Measurements from ENCODE around the gene COL28A1.
"Not testable (repeated sequence)": the region's sequence is repeated elsewhere in the genome, so short reads cannot be mapped to it uniquely, and the experiment has no call there.

The COL28A1 gene

DNA sequence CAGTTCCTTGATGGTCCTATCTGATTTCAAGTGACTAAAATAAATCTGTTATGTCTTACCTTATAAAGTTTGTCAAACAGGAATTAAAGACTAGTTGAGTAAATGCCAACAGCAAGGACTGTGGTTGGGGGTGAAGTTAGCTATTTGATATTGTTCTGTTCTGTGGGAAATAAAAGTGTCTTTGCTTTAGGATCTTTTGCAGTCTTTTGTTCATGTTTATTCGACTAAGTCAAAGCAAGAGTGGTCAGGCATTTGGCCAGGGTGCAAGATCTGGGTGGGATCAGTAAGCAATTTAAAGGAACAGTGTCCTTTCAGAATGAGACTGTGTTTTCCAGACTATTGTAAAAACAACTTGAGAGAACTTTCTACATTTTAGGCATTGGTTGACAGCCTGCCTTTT lies at the start of gene COL28A1:
Gene COL28A1 (minus strand): TSS at position 183 of the 400 bp plus-strand sequence. CDS start 2,998 bp downstream, outside the sequence.
- no peak for DNase-seq

- no peak for DNase-seq
Measured at GRCh38 chr7:7584653-7585052, 49.0 kb upstream of the COL28A1 start.

GRCh38 chr7:7583731-7584130 lies 48.1 kb upstream of the COL28A1 start:
- DNase-seq, result no peak

DNA sequence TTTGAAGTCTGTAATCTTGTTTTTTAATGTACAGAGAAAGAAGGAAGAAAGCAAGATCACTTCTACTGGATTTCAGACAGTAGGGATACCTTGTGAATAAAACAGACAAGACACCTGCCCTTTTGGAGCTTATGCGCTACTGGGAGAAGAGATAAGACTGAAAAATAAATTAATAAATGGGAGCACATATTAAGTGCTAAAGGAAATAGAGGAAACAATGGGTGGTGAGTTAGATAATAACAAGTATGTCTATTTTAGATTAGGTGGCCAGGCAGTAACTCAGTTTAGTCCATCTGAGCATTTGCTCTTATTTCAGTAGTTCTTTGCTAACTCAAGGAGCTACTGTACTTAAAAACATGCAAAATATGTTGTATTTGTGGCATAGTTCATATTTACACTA lies 46.9 kb upstream of the COL28A1 start:
- no peak for DNase-seq

DNA sequence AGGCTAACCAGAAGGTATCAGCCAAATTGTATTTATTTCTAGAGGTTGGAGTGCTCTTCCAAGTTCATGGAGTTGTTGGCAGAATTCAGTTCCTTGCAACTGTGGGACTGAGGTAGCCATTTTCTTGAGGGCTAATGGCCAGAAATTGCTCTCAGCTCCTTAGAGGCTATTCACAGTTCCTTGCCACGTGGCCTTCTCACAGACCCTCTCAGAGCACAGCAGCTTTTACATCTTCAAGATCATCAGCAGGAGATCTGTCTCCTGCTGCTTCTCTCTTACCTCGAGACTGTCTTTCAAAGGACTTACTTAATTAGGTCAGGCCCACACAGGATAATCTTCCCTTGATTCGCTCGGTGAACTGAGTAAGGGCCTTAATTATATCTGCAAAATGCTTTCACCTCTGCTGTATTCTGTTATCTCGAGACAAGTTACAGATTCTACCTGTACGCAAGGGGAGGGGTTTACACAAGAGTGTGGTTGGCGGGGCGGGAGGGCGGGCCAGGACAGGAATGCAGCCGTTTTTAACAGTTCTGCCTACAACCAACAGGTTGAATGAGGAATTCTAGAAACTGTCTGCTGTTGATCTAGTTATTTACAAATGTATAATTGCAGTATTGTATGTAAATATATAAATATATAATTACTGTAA lies 46.0 kb upstream of the COL28A1 start:
- no peak for DNase-seq

DNA sequence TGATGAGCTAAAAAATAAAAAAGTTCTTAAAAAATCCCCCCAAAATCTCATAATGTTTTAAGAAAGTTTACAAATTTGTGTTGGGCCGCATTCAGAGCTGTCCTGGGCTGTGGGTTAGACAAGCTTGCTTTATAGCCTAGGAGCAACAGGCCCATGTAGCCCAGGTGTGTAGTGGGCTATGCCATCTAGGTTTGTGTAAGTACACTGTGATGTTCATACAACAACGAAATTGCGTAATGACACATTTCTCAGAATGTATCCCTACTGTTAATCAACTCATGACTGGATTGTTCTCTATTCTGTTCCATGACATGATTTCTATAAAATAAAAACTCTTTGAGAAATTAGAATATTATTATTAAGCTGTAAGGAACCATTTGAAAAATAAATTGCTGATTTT lies 44.0 kb upstream of the COL28A1 start:
- DNase-seq, result no peak

DNA sequence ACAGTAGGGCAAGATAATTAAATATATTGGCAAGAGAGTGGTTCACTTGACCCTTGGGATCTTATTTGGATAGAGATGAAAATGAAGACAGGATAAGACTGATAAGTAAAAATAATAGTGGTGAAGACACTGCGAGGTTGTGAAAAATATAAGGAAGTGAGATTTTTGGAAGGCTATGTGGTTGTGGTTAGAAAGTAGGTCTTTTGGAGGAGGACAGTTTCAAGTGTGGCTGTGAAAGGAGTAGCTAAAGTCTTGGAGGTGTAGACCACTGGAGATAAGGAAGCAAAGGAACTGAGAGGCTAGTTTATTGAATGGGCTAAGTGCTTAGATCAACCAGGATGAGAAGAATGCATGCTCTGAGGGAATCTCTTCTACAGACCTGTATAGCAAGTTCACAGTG lies 42.2 kb upstream of the COL28A1 start:
- no peak for DNase-seq

DNA sequence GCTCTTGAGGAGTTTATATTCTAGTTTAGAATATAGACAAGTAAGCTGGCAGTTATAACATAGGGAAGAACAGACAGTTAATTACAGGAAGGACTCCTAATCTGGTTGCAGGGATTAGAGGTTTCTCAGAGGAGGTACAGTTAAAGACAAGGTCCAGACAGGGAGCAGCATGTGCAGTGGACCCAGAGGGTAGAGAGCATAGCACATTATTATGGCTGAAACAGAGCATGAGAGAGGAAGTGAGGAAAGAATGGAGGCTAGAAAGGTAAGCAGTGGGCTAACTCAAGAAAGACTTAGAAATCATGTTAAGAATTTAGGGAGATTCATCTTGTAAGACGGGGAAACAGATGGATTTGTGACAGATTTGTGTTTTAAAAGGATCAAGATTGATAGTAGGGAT lies 40.7 kb upstream of the COL28A1 start:
- DNase-seq, result no peak

GRCh38 chr7:7573701-7574100 lies 38.0 kb upstream of the COL28A1 start:
- no peak for DNase-seq

GRCh38 chr7:7570584-7570983 lies 34.9 kb upstream of the COL28A1 start:
- DNase-seq, result no peak

DNA sequence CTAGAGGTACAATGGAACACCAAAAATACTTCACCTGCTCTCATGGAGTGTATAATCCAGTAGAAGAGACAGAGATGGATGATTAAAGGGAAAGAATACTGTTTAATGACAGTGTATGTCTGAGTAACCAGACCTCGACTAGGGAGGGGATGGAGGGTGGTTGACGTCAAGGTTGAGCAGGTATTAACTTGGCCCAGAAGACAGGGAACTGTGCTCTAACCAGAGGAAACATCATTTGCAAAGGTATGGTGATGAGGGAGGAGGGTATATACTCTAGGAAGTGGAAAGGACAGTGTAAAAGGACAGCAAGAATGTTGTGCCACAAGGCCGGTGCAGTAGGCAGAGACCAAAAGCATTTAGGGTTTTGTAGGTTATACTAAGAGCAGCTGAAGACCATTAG lies 33.9 kb upstream of the COL28A1 start:
- no peak for DNase-seq

- no peak for DNase-seq
Measured at GRCh38 chr7:7569081-7569527, 33.4 kb upstream of the COL28A1 start.

DNA sequence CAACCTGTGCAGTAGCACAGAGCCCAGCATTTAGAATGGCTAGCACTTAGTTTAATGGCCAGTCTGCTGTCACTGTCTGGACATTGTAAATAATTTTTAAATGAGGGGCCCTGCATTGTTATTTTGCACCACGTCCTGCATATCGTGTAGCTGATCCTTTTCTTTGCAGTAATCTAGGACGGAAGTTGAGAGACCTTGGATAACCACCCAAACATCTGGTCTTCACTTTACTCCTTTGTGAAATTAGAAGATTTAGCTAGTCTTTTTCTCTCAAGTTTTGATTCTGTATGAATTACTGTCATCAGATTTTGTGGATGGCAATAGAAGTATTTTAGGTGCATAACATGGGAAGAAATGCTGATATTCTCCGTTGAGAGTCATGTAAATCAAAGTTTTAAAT lies 32.9 kb upstream of the COL28A1 start:
- DNase-seq, result no peak

- DNase-seq, result no peak
Measured at GRCh38 chr7:7567898-7568531, 32.3 kb upstream of the COL28A1 start.

DNA sequence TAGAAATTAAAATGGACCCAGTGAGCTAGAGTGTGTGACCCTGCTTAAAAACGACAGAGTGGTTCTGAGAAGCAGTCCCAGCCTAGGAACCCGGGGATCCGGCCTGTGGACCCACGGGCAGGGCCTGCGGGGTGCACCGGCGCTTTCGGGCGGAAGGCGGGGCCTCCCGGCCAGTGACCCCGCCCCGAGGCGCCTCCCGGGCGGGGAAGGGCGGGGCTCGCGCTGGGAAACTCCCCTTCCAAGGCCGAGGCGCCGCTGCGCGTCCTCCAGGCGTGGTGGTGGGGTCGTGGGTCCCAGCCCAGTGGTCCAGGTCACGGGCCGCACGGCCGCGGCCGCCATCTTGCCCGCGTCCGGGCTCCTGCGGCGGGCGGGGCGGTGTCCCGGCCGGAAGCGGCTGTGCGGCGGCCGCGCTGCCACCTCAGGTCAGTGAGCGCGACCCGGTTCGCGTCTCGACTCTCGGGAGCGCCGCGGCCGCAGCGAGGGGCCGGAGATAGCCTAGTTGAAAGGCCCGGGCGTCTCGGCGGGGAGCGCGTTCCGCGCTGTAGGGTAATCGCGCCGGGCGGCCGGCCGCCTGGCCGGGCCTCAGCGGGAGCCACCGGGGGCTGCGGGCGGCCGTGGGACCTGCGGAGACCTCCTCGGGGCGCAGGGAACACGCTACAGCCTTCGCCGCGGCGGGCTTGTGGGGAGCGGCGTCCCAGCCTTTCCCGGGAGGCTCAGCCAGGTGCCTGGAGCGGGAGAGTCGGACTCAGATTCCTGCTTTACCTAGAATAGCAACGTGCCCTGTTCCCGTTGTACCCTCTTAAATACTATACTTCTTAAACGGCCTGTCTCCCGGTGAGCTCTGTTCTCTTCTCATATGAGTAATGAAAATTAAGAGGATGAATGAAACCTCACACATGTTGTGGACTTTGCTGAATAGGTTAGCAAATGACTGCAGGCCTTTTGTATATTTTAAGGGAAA lies 31.3 kb upstream of the COL28A1 start, which contains the start of gene MIOS:
Gene MIOS (plus strand): TSS at position 234 of the 961 bp plus-strand sequence. CDS start 5,592 bp downstream, outside the sequence.
- DNase-seq, result no peak

- no peak for DNase-seq
Measured at GRCh38 chr7:7565746-7566650, 30.3 kb upstream of the COL28A1 start.

DNA sequence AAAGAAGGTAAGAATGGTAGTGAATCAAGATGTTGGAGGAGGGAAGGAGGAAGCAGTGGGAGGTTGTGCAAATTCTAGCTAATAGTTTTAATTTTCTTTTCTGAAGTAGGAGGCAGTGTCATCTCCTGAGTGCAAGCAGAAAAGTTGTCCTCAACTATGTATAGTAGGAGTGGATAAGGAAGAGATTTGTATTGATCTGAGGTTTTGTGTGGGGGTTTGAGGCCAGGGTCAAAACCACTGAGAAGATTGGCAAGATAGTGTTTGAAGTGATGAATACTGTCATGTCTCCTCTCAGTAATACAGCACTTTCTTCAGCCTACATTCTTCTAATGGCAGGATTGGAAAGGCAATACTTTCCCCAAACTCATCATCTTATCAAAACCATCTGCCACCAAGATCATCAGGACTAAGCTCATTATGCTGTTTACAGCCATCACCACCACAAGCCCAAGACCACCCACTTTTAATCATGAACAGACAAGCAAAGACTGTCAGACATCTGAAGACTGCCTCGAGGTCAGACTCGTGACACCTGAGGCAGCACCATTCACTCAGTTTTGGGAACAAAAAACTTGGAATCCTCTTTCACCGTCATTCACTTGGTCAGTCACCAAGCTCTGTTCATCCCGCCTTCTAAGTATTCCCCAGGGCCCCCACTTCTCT lies 29.5 kb upstream of the COL28A1 start:
- no peak for DNase-seq

GRCh38 chr7:7564323-7564780 lies 28.7 kb upstream of the COL28A1 start:
- DNase-seq, result no peak

DNA sequence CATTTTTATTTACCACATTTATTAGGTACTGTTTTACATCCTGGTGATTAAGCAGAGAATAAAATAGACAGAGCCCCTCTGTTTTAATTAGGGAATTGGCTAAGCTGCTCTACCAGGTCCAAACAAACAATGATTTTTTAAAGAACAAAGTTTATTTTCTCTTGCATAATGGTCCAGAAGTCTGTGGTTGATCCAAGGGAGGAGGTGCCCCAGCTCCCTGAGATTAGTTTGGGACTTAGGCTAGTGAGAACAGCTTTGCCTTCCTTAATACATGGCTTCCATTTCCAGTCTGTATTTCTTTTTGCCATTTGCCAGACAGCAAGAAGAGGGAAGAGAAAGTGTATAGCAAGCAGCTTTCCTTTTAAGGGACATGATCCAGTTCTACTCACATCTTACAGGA lies 28.1 kb upstream of the COL28A1 start:
- DNase-seq, result no peak

DNA sequence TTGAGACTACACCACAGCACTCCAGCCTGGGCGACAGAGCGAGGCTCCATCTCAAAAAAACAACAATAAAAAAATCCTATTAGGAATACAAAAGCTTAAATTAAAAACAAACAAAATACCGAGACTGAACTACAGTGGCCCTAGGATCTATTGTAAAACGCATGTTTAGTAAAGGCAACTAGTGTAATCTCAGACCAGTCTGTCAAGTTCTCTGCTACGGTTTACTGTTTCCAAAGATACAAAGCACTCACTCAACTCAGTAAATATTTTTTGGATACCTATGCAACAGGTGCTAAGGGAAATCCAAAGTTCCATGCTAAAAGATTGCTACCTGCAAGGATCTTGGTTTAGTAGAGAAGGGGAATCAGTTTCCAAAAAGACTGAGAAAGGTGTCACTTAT lies 27.6 kb upstream of the COL28A1 start:
- DNase-seq, result no peak

GRCh38 chr7:7562736-7563135 lies 27.1 kb upstream of the COL28A1 start:
- DNase-seq, result no peak

- not testable (repeated sequence) for DNase-seq
Measured at GRCh38 chr7:7561591-7561990, 25.9 kb upstream of the COL28A1 start.

All from NCI-H1417 treated with DMSO at 0.1 percent for 48 hours (cell line).